Loucy (cell line): ENCODE results near the gene TOP3B.

ENCODE experiments used
- CTCF ChIP-seq: fragments of 200-600 bp; sonication (generic); conservative IDR thresholded peaks from 2 replicates; pipeline ENCODE4 v1.5.1; 2014; ENCODE audit warnings: mild to moderate bottlenecking, antibody characterized with exemption, low read length
- EZH2phosphoT487 ChIP-seq: fragments of 200-600 bp; IDR thresholded peaks from 2 replicates; pipeline ENCODE4 v1.6.1; 2018; ENCODE audit warnings: antibody characterized with exemption, mild to moderate bottlenecking, moderate library complexity, borderline replicate concordance

GRCh38 chr22:22022947-22023534, 40.5 kb upstream of the TOP3B start:
- TF ChIP-seq CTCF (no peak), EZH2phosphoT487 (no peak)
